HG02884 (cell line): ENCODE measurements around the gene VSTM2L.

Experiments
- ATAC-seq: cut with Tn5 transposase; IDR thresholded peaks from one replicate; pipeline ENCODE4 v1.9.1; 2021; ENCODE audit warnings: mild to moderate bottlenecking, moderate library complexity; ENCODE audit not compliant: unreplicated experiment

Gene VSTM2L

DNA sequence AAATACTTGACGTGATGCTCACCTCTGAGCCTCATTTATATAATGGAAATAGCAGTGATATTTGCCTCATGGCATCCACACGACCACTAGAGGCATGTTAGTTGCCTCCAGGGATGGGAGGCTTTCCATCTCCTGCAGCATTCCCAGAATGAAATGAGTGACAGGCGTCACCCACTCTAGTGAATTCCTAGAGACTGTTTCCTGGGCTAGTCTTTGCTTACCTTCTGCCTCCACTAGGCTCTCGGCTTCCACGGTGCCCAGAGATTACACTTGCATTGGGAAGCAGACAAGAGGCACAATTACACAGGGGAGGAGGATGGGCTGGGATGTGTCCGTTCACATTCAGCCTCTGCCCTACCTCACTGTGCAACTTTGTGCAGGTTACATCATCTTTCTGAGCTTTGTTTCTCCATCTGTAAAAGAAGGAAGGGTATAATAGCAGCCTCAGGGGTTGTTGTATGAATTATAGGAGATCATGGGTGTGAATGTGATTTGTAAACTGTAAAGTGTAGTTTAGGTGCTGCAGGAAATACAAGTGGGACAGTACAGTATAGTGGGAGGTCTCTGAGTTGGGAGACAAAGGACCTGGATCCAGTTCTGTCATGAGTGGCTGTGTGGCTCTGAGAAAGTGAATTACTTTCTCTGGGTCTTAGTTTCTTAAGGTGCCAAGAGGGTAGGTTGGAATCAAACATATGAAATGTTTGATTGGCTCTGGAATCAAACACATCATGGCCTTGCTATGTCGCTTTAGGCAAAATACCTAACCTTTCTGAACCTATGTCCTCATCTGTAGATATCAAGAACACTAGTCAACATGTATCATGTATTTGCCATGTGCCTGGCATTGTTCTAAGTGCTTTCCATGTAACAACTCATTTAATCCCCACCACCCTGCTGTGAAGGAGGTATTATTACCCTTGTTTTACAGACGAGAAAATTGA is 3.6 kb upstream of the VSTM2L start:
- ATAC-seq = no peak

DNA sequence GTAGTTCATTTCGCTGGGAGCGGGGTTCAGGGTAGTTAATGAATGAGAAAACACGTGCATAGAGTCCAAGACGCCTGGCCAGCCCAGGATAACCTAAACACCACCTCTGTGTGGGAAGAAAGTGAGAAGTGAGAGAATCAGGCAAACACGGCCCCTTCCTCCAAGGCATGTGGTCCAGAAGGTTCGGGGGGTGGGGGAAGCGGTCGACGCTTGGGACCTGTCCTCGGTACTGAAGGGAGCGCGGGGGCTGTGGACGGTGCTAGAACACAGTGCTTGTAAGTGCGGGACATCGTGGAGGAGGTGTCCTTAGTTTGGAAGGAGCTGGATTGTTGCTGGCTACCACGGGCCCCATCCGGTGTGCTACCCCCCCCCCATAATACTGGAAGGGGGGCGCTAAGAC is 1.7 kb upstream of the VSTM2L start:
- no peak for ATAC-seq

DNA sequence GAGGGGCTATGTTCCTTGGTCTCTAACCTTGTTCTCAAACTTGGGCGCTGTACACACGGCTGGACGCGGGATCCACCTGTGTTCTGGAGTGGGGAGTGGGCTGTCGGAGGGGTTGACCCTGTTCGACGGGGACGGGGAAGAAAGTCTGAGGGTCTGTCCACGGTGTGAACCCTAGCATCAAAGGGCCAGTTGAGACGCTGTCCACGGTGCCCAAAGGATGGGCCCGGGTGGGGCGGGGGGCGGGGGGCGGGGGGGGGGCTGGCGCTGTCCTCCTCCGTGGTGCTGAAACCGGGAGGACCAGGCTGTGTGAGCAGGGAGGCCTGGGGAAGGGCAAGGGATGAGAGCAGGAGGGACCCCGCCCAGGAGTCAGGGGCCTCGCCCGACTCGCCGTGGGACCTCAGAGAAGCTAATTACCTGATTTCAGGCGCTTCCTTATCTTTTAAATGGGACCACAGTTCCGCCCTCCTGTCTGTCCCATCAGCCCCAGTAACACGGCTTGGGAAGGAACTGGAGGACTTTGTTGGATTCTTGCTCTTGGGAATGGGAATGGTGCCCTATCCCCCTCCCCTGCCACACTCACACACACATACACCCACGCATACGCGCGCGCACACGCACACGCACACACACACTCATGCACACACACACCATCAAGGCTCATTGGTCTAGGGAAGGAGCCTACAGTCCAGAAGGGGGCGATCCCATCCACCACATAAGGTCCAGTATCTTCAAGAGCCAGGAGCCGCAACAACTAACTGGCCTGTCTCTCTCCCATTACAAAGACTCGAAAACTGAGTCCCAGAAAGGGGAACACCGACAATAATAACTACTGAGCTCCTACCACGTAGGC is 1.0 kb upstream of the VSTM2L start:
- no peak for ATAC-seq

DNA sequence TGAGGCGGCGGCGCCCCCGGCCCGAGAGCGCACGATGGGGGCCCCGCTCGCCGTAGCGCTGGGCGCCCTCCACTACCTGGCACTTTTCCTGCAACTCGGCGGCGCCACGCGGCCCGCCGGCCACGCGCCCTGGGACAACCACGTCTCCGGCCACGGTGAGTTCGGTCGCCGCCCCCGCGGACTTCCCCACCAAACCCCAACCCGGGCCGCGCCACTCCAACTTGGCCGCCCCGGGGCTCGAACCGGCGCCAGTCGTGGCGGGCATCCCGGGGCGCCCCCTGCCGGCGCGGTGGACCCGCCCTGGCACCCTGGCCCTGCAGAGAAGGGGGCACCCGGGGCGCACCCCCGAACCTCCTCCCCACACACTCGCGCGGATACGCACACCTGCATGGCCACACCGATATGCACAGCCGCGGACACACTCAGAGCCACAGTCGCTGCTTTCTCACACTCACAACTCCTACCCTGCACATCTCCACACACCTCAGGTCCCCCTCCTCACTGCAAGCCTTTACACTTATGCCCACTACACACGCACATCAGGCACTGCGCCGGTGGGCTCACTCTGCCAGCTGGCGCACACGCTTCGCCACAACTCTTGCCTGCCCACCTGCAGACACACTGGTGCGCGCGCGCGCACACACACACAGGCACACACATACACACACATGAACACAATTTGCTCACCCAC is 535 bp downstream of the VSTM2L start:
- ATAC-seq = no peak

DNA sequence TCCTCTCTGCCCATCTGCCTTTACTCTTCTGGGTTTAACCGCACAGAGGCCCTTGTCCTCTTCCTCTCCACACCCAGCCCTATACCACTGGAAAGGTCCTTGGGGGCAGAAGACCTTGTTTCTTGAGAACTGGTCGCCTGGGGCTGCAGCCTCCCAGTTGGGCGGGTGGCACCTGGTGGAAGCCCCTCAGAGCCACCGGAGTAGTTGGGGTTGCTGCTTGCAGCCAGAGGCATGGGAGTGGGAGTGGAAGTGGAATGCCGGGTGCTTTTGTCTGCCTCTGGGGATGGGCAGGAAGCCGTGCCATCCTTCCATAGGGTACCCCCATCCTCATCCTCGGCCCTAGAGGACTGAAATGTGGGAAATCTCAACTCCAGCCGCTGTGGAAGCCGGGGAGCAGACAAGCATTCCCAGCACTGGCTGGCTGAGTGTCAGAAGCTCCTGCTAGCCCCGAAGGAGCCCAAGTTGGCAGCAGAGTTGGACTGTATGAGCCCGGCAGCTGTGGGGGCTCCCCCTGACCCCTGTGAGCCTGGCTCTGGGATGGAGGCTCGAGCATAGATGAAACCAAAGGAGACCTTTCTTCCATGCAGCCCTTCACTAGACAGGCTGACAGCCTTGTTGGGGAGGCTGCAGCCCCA is 1.2 kb downstream of the VSTM2L start:
- ATAC-seq = no peak

DNA sequence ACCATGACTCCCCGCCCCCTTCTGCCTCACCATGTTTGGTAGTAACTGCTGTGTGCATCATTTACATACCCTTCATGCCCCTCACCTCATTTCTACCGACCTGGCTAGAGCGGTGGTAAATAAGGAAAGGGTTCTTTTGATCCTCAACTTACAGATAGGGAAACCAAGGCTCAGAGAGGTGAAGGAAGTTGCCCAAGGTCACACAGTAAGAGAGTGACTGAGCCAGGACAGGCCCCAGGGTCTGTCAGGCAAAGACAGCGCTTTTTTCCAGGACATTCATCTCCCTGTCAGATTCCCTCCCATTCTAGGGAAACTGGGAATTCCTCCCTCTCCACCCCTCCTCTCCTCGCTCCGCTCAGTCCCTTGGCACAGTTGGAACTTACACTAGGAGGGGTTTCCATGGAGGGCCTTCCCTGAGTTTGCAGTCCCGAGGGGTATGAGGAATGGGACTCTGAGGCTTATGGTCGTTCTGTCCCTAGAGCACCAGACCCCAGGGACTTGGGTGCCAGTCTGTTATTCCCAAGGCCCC is 2.0 kb downstream of the VSTM2L start:
- no peak for ATAC-seq

DNA sequence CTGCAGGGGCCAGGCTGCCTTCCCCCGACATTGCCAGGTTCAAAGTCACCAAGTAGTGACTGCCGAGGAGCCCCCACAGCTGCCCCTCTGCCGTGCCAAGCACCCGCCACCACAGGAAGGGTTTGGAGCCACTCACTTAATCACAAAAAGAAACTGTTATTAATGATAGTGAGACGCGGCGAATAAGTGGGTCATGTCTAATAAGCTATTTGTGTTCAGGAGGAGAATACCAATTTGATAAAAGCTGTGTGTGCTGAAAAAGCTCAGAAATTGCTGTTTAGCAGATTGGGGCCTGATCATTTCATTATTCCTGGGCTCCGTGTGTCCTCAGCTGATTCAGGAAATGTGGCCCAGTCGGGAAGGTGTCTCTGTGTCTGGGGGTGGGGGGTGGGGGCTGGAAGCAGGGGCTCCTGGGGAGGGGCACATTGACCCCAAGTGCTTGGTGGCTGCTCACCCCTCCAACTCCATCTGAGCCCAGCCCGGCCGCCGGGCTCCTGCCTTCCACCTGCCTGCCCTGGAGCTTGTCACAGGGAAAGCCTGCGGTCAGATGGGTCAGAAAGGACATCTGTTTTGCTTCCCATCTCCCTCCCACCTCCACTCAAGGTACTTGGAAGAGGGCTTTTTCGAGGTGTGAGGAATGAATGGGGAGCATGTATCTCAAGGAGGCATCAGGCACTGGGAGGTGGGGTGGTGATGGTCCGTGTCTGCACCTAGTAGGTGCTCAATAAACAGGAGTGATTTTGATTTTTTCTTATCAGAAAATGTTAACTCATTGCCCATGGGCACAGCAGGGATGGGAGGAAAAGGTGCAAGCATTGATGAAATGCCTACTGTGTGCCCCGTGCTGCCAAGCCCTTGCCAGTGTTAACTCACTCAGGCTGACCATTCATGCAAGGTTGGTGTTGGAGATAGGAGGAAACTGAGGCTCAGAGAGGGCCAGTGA is 3.0 kb downstream of the VSTM2L start:
- no peak for ATAC-seq

DNA sequence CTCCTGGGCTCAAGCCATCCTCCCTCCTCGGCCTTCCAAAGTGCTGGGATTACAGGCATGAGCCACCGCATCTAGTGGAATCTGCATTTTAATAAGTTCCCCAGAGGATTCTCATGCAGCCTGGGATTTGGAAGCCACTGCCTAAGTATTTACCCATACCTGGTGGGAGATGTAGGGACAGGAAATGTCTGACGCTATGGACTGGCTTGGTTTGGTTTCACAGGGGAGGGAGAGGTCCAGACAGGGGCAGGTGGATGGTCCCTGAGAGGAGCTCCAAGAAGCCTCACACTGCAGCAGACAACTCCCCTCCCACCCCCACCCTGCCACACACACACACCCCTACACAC is 4.4 kb downstream of the VSTM2L start:
- ATAC-seq = no peak

DNA sequence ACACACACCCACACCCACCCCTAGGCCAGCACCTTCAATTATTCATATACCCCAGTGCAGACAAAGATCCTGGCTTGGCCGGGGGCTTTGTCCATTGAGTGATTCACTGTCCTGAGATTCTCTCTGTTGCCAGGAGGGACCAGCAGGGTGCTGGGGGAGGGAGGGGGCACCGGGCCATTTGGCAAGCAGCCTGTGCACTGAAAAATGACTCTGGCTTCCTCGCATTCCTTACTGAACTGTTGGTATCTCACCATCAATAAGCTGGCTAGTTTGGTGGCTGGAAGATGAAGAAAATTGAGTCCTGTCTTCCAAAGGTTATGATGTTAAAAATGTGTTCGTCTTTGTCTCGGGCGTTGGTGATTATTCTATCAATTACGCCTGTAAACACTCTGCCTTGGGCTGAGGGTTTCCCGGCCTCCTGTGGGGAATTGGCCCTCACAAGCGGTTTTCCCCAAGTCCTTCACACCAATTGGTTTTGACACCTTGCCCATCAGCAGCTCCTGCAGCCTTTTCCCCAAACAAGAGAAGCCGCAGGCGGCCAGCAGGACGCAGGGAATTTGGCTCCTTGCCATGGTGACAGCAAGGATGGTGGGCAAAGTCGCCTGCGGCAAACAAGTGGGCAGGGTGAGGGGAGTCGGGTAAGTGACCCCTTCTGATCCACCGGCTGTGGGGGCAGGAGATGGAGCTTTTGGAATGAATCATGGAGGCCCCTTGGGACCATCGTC is 4.9 kb downstream of the VSTM2L start:
- no peak for ATAC-seq

DNA sequence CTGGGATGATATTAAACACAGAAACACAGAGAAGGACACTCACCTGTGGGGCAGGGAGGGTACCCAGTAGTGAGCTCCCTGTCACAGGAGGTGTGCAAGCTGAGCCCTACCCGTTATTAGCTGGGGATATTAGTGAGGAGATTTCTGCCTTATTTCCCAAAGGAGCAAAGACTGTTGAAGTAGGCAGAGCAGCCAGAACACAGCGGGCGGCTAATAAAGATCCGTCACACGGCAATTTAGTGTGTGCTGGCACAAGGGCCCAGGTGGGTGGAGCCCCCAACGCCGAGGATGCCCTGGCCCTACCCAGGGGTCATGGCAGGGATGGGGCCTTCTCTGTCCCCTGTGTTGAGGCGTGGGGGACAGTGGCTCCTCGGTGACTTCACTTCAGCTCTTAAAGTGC is 8.3 kb downstream of the VSTM2L start:
- ATAC-seq = no peak

DNA sequence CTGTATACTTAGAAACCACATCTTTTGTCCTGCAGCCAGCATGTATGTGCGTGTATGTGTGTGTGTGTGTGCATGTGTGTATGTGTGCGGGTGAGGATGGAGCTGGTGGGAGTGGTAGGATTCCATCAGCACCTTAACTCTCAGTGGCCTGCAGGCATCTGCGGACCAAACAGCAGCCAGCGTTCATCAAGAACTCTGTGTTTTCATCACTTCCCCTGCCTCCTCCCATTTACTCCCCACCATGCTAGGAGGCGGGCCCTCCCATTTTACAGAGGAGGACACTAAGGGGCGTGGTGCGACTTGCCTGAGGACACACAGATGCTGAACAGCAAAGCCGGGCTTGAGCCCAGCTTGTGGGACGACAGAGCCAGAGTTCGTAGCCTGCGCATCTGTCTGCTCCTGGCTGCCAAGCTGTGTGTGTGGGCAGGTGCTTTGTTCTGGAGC is 8.9 kb downstream of the VSTM2L start:
- no peak for ATAC-seq

DNA sequence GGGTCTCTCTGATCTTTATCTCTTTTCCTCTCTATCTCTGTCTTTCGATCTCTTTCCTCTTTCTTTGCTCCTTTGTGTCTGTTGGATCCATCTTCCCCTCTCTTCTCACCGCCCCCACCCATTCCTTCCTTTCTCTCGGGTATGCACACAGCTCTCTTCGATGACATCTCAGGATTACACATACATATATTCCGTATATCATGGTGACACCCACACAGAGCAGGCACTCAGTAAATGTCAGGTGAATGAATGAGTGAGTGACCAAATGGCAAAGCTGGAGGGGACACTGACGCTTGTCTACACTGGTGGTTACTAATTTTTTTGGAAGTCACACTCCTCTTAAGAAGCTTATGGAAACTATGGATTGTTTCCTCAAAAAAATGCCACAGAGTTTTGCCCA is 9.9 kb downstream of the VSTM2L start:
- ATAC-seq = no peak

DNA sequence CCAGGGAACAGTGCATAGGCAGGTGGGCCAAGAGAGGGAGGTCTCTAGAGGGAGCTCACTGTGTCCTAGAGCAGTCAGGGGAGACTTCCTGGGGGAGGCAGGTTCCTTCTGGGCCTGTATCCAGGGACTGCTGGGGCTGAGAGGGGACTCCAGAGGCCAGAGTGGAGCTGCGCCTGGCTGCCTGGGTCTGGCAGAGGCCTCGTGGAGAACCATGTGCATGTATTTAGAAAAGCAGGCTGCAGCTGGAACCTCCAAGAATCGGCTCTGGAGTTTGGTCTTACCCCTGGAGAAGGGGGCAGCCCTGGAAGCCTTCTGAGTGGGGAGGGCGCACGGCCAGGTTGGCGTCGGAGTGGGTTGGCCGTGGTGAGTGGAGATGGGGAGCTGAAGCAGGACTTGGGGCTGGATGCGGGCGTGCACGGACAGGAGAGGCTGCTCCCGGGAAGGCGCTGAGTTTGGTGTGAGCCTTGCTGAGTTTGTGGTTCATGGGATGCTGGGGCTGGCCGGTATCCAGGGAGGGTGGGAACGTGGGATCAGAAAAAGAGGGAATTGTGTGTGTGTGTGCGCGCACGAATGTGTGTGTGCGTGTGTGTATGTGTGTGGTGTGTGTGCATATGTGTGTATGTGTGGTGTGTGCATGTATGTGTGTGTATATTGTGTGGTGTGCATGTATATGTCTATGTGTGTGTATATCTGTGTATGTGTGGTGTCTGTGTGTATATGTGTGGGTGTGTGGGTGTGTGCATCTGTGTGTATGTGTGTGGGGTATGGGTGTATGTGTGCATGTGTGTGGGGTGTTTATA is 10.8 kb downstream of the VSTM2L start:
- ATAC-seq = no peak

DNA sequence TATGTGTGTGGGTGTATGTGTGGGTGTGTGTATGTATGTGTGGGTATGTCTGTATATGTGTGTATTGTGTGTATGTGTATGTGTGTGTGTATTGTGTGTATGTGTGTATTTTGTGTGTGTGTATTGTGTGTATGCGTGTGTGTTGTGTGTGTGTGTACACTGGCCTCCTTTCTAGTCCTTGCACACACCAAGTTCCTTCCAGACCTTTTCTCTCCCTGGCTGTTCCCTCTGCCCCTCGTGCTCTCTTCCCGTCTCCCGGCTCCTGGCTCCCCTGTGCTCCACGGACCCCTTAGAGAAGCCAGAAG is 11.4 kb downstream of the VSTM2L start:
- no peak for ATAC-seq

DNA sequence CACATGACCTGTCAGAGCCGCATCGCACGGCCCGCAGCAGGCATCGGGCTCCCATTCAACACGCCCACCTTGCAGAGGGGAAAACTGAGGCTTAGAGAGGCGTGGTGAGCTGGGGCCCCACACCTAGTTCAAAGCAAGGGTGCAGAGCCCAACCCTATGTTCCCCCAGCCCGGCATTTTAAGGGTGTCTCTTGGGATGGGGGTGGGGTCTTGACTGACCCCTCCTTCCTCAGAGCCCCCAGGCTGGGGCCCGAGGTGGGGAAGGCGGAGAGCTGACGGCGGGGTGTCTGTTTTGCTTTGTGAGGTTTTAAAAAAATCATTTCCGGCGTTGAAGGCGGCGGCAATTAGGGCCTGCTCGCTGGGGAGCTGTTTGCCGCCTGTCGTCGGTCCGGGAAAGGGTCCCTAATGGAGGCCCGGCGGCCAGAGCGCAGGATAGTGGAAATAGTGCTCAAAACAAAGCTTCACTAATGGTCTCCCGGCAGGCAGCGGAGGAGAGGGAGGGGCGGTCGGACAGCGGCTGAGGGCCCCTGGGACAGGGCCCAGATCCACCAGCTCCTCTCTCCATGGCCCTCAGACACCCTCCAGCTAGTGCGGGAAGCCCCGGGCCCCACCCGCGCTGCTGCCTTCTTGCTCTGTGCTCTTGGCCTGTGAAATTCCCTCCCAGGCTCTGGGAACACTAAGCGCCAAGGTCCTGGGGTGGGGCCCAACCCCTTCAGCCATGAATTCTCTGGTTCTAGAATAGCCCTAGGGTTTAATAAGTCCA is 11.9 kb downstream of the VSTM2L start:
- ATAC-seq = no peak

DNA sequence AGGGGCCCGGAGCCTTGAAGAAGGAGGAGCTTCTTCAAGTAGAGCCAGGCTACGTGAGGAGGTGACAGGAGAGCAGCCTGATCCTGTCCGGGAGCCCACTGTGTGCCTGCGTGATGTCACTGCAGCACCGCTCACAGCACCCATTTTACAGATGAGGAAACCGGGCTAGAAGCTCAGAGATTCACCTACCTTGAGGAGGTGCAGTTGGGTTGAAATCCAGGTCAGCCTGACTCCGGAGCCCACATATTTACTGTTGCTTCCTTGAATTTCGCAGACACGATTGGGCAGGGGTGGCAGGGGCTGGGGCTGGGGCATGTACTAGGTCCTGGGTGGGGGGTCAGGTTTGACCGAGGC is 12.5 kb downstream of the VSTM2L start:
- no peak for ATAC-seq

DNA sequence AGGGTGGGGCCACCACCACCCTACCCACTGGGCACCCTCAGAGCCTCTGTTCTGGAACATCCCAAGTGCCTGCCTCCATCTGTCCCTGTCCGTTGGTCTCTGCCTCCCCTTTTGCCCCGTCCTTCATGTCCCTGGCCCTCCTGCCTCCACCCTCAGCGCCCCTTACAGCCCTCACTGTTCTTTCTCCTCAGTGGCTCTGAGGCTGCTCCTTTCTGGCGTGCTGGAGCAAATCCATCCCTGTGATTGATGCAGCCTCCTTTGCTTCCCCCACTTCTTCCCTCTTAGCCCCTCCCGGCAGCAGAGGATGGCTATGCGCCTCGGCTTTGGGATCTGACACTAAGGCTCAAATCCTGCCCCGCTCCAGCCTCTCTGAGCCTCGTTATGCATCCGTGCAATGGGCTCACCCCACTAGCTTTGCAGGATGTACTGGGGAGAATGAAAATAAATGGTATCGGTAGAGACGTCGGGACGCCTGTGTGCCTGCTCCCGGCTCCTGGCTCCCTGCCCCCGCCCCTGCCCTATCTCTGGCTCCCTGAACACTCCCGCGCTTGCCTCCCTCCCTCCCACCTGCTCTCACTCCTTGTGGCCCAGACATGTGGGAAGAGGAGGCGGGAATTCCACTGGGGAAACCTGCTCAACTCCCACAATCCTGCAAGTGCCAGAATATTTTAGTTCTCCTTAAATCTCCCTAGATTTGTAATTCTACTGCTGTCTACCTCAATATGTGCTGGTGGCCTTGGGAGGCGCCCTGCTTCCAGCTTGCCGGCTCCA is 13.1 kb downstream of the VSTM2L start:
- no peak for ATAC-seq
